Activated CD8-positive, alpha-beta memory T cell treated with anti-CD3 and anti-CD28 coated beads for 4 hours (primary cell): ENCODE measurements around the gene KPNA2.
"Not testable (repeated sequence)": the region's sequence is repeated elsewhere in the genome, so short reads cannot be mapped to it uniquely, and the experiment has no call there.

Experiments used
- DNase-seq, 2 donors: peaks; one replicate each; pipeline ENCODE4 v3.0.0-alpha.2; 2020; ENCODE audit warnings: low read depth in 2 of 2

KPNA2 gene

GRCh38 chr17:68019675-68020408, 15.7 kb upstream of the KPNA2 start:
- peak; percentile 94 to 98 for DNase-seq

- DNase-seq, result no peak
Measured at GRCh38 chr17:68020409-68020756, 15.2 kb upstream of the KPNA2 start.

GRCh38 chr17:68020791-68021190, 14.7 kb upstream of the KPNA2 start:
- DNase-seq, result not testable (repeated sequence)

- DNase-seq, result no peak
Measured at GRCh38 chr17:68021963-68022362, 13.6 kb upstream of the KPNA2 start.

- DNase-seq, result not testable (repeated sequence)
Measured at GRCh38 chr17:68022547-68022946, 13.0 kb upstream of the KPNA2 start.

- DNase-seq, result no peak
Measured at GRCh38 chr17:68029512-68030215, 5.9 kb upstream of the KPNA2 start.

- DNase-seq, result no peak
Measured at GRCh38 chr17:68033636-68034451, 1.7 kb upstream of the KPNA2 start.

- no peak for DNase-seq
Measured at GRCh38 chr17:68034452-68034776, 1.1 kb upstream of the KPNA2 start.

- DNase-seq, result peak; percentile 65 to 80
Measured at GRCh38 chr17:68035131-68035522, 408 bp upstream of the KPNA2 start.

- no peak for DNase-seq
Measured at GRCh38 chr17:68036304-68037147, 991 bp downstream of the KPNA2 start.

- DNase-seq, result no peak
Measured at GRCh38 chr17:68047153-68047846, 11.8 kb downstream of the KPNA2 start.

GRCh38 chr17:68047890-68048542, 12.5 kb downstream of the KPNA2 start:
- not testable (repeated sequence) for DNase-seq

GRCh38 chr17:68048996-68049395, 13.5 kb downstream of the KPNA2 start:
- DNase-seq, result no peak

GRCh38 chr17:68049812-68050437, 14.4 kb downstream of the KPNA2 start:
- DNase-seq, result not testable (repeated sequence)

- not testable (repeated sequence) for DNase-seq
Measured at GRCh38 chr17:68051321-68052312, 16.1 kb downstream of the KPNA2 start.

- no peak for DNase-seq
Measured at GRCh38 chr17:68052810-68053209, 17.3 kb downstream of the KPNA2 start.

GRCh38 chr17:68053231-68054013, 17.9 kb downstream of the KPNA2 start:
- DNase-seq, result no peak

- no peak for DNase-seq
Measured at GRCh38 chr17:68054296-68054900, 18.9 kb downstream of the KPNA2 start.
